ENCODE measurements around the gene CFAP206.

DNA sequence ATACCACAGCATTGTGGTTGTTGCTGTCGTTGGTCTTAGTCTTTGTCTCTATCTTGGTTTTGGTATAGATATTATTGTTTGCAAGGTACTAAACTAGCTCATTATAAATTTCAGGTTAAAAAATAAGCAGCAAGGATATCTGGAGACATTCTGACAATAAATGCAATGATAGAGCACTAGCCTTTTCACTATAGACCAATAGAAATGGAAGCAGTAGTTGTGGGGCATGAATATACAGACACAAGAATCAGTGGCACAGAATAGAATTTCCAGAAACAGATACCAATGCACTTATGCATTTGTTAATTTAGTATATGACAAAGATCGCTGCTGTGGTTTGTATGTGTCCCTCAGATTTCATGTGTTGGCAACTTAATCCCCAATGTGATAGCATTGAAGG is 31.1 kb upstream of the CFAP206 start:
- TF ChIP-seq FOXA1 (IDR thresholded peaks at IDR 0.05) (no peak), SUZ12 (IDR thresholded peaks at IDR 0.05) (no peak), L3MBTL2 (conservative IDR thresholded peaks at IDR 0.05) (no peak), ZNF384 (IDR thresholded peaks at IDR 0.05) (no peak), SP1 (IDR thresholded peaks at IDR 0.05) (no peak), FOXK2 (IDR thresholded peaks at IDR 0.05) (no peak), CTBP1 (IDR thresholded peaks at IDR 0.05; ENCODE audit: borderline replicate concordance) (no peak), FOXM1 (IDR thresholded peaks at IDR 0.05; ENCODE audit: borderline replicate concordance) (no peak), NFRKB (IDR thresholded peaks at IDR 0.05) (no peak), BHLHE40 (IDR thresholded peaks at IDR 0.05; ENCODE audit: borderline replicate concordance) (no peak)
- TF ChIP-seq, protein P1, sequence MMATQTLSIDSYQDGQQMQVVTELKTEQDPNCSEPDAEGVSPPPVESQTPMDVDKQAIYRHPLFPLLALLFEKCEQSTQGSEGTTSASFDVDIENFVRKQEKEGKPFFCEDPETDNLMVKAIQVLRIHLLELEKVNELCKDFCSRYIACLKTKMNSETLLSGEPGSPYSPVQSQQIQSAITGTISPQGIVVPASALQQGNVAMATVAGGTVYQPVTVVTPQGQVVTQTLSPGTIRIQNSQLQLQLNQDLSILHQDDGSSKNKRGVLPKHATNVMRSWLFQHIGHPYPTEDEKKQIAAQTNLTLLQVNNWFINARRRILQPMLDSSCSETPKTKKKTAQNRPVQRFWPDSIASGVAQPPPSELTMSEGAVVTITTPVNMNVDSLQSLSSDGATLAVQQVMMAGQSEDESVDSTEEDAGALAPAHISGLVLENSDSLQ (IDR thresholded peaks at IDR 0.05): no peak
